SK-N-SH (cell line): ENCODE results near the gene ZNF514. TPM values are rescaled to one million over a fixed set of nuclear protein-coding genes. Genes with fewer than 3 reads are reported as not detected.

ENCODE experiments used
- CTCF ChIA-PET: fragments of 300-600, 350-600 bp; formaldehyde crosslinking; extraction: SDS; loops from one replicate; lab custom pipeline; 2021; lab: Yijun Ruan, JAX
- POLR2A ChIA-PET: fragments of 350-600 bp; sonication (Branson Sonifier 250); formaldehyde crosslinking; extraction: SDS; loops from one replicate; lab custom pipeline; 2020; ENCODE audit warnings: antibody characterized with exemption, inconsistent platforms; lab: Yijun Ruan, JAX
- DNase-seq: peaks from one replicate; pipeline ENCODE4 v3.0.0; 2012
- H2AFZ ChIP-seq: fragments of 200-600 bp; sonication (generic); 2 replicates; pipeline ENCODE4 v1.8.1; 2016; ENCODE audit warnings: antibody characterized with exemption, mild to moderate bottlenecking, low read depth
- H3F3A ChIP-seq: fragments of 200-600 bp; sonication (generic); replicated peaks from 2 replicates; pipeline ENCODE3; 2016; ENCODE audit warnings: antibody characterized with exemption, mild to moderate bottlenecking; ENCODE audit not compliant: insufficient read depth
- H3K27ac ChIP-seq, 2 experiments: fragments of 200-500 bp in 1 of 2; fragments of 200-600 bp in 1 of 2; sonication (Bioruptor generic) in 1 of 2; sonication (generic), shearing (Covaris generic) in 1 of 2; 2 replicates each; pipeline versions ENCODE4 v1.5.1 to v1.6.1; 2014 to 2016; ENCODE audit warnings: low read depth in 2 of 2, inconsistent platforms in 1 of 2, low read length in 1 of 2, mild to moderate bottlenecking in 1 of 2, mixed read lengths in 1 of 2
- H3K27me3 ChIP-seq: fragments of 200-600 bp; sonication (generic), shearing (Covaris generic); 2 replicates; pipeline ENCODE4 v1.6.1; 2016; ENCODE audit warnings: mixed run types; ENCODE audit not compliant: insufficient read depth
- H3K36me3 ChIP-seq, 2 experiments: fragments of 200-500 bp in 1 of 2; fragments of 200-600 bp in 1 of 2; sonication (Bioruptor generic) in 1 of 2; sonication (generic) in 1 of 2; replicated peaks in 1 of 2; 2 replicates each; pipeline versions ENCODE3 to v1.5.1; 2014 to 2016; ENCODE audit warnings: low read length in 1 of 2, mild to moderate bottlenecking in 1 of 2; ENCODE audit not compliant: insufficient read depth in 2 of 2, control insufficient read depth in 1 of 2
- H3K4me1 ChIP-seq, 2 experiments: fragments of 200-500 bp in 1 of 2; fragments of 200-600 bp in 1 of 2; sonication (Bioruptor generic) in 1 of 2; sonication (generic), shearing (Covaris generic) in 1 of 2; 2 replicates each; pipeline versions ENCODE4 v1.5.1 to v1.6.1; 2014 to 2016; ENCODE audit warnings: low read depth in 1 of 2, low read length in 1 of 2, mixed run types in 1 of 2; ENCODE audit not compliant: insufficient read depth in 2 of 2, control insufficient read depth in 1 of 2
- H3K4me2 ChIP-seq: fragments of 200-600 bp; sonication (generic), shearing (Covaris generic); 2 replicates; pipeline ENCODE4 v1.6.1; 2017; ENCODE audit warnings: mixed run types
- H3K4me3 ChIP-seq, 2 experiments: fragments of 200-500 bp in 1 of 2; fragments of 200-600 bp in 1 of 2; sonication (Bioruptor generic) in 1 of 2; sonication (generic), shearing (Covaris generic) in 1 of 2; 2 replicates each; pipeline versions ENCODE4 v1.5.1 to v1.8.1; 2014 to 2016; ENCODE audit warnings: low read depth in 2 of 2, inconsistent platforms in 1 of 2, low read length in 1 of 2, mild to moderate bottlenecking in 1 of 2, mixed read lengths in 1 of 2, moderate library complexity in 1 of 2
- H3K79me2 ChIP-seq: fragments of 200-600 bp; sonication (generic); 2 replicates; pipeline ENCODE4 v1.8.1; 2017; ENCODE audit warnings: mild to moderate bottlenecking; ENCODE audit not compliant: insufficient read depth
- H3K9ac ChIP-seq: fragments of 200-600 bp; sonication (generic); 2 replicates; pipeline ENCODE4 v1.6.1; 2017; ENCODE audit warnings: mixed run types
- H3K9me2 ChIP-seq: fragments of 200-600 bp; sonication (generic); 2 replicates; pipeline ENCODE4 v1.6.1; 2017; ENCODE audit warnings: mixed run types
- H3K9me3 ChIP-seq: fragments of 200-600 bp; sonication (generic); 2 replicates; pipeline ENCODE4 v1.6.1; 2017; ENCODE audit warnings: mixed run types, mild to moderate bottlenecking, moderate library complexity
- H4K20me1 ChIP-seq: fragments of 200-600 bp; sonication (generic); 2 replicates; pipeline ENCODE4 v1.6.1; 2017; ENCODE audit warnings: mild to moderate bottlenecking, mixed run types; ENCODE audit not compliant: insufficient read depth
- GATA2 ChIP-seq: sonication (generic); formaldehyde crosslinking; IDR thresholded peaks from 2 replicates; pipeline ENCODE4 v1.5.0; 2020; ENCODE audit warnings: mild to moderate bottlenecking, missing genetic modification reagents
- JUND ChIP-seq: IDR thresholded peaks from 2 replicates; pipeline ENCODE4 v1.4.0; 2012
- POLR2AphosphoS5 ChIP-seq: IDR thresholded peaks from 2 replicates; pipeline ENCODE4 v1.6.1; 2012; ENCODE audit warnings: low read depth, low read length
- RAD21 ChIP-seq: IDR thresholded peaks from 2 replicates; pipeline ENCODE4 v1.6.1; 2012; ENCODE audit warnings: mild to moderate bottlenecking, low read length
- RFX5 ChIP-seq: IDR thresholded peaks from 2 replicates; pipeline ENCODE4 v1.6.1; 2012; ENCODE audit warnings: mild to moderate bottlenecking, improper control_type of control experiment, low read length
- RXRA ChIP-seq: IDR thresholded peaks from 2 replicates; pipeline ENCODE4 v1.4.0; 2012; ENCODE audit warnings: low read depth, mild to moderate bottlenecking, borderline replicate concordance
- TAF1 ChIP-seq: IDR thresholded peaks from 2 replicates; pipeline ENCODE4 v1.6.1; 2012; ENCODE audit warnings: low read depth, mild to moderate bottlenecking, low read length, moderate library complexity, borderline replicate concordance
- TEAD4 ChIP-seq: IDR thresholded peaks from 2 replicates; pipeline ENCODE4 v1.4.0; 2012; ENCODE audit warnings: mild to moderate bottlenecking, borderline replicate concordance; ENCODE audit not compliant: insufficient read depth
- YY1 ChIP-seq: IDR thresholded peaks from 2 replicates; pipeline ENCODE4 v1.4.0; 2012; ENCODE audit warnings: low read depth, mild to moderate bottlenecking
- WGBS: methylation state at CpG from one replicate; pipeline ENCODE4 v1.1.6; 2017; ENCODE audit warnings: low lambda C conversion rate; 5-methylcytosine and 5-hydroxymethylcytosine counted together
- polyA plus RNA-seq, 3 experiments: library from polyadenylated mRNA; depleted of rRNA; stranded (reverse); fragments of >200 nt; gene quantifications; 2 replicates each; pipeline ENCODE4 v1.2.3, GENCODE V29; 2012
- TF ChIP-seq, protein P1 (sequence below): IDR thresholded peaks from 2 replicates; pipeline ENCODE4 v1.6.1; 2012; ENCODE audit warnings: mild to moderate bottlenecking, low read depth, low read length, moderate library complexity
- TF ChIP-seq, protein P2 (sequence below): IDR thresholded peaks from 2 replicates; pipeline ENCODE4 v1.4.0; 2012; ENCODE audit warnings: low read depth

Gene ZNF514
- polyA plus RNA-seq, 1 of the 3 experiments (the other 2 are of a cell fraction): 9.0 TPM

DNA sequence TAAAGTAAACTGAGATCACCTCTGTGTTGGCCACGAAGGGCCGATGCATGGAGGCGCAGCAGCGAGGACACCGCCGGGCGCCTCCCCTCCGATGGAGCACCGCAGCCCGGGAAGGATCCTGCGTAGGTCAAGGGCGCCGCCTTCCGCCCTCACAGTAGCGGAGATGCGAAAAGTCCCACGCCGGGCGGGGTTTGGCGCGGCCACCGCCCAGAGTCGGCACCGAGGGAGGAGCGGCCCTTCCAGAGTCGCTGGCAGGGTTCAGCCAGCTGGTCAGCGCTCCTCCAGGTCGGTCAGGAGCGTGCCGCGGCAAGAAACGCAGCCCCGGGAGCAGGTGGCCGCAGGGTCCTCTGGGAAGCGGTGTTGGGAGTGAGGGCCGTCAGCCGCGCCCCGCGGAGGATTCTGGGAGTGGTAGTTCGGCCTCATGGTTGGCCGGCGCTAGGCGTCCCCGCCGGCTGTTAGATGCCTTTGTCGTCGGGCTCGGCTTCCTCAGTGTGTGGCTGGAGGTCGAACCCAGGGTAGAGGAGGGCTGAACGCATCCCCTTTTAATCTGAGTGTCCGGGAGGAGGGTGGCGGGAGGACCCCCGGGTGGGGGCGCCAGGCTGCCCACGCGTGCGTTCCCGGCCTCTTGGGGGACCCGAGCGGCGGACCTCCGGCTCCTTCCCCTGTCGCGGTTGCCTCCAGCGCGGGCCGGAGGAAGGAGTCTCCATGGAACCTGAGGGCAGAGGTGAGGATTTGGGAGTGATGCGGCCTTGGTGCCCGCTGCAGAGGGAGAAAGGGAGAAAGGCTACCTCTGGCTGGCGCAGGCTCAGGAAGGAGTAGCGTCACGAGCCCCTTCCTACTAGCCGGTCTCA lies 47.7 kb upstream of the ZNF514 start, which contains the start of gene ZNF892 (continued):
- TF ChIP-seq RFX5 (no peak; the same call in 1 of the 2 replicates), POLR2AphosphoS5 (peak; percentile 73), YY1 (peak; percentile 51; the same call in 1 of the 2 replicates), RXRA (no peak; the same call in 1 of the 2 replicates), RAD21 (peak; percentile 62), TAF1 (no peak; the same call in 1 of the 2 replicates), TEAD4 (no peak)
- TF ChIP-seq, protein P1, sequence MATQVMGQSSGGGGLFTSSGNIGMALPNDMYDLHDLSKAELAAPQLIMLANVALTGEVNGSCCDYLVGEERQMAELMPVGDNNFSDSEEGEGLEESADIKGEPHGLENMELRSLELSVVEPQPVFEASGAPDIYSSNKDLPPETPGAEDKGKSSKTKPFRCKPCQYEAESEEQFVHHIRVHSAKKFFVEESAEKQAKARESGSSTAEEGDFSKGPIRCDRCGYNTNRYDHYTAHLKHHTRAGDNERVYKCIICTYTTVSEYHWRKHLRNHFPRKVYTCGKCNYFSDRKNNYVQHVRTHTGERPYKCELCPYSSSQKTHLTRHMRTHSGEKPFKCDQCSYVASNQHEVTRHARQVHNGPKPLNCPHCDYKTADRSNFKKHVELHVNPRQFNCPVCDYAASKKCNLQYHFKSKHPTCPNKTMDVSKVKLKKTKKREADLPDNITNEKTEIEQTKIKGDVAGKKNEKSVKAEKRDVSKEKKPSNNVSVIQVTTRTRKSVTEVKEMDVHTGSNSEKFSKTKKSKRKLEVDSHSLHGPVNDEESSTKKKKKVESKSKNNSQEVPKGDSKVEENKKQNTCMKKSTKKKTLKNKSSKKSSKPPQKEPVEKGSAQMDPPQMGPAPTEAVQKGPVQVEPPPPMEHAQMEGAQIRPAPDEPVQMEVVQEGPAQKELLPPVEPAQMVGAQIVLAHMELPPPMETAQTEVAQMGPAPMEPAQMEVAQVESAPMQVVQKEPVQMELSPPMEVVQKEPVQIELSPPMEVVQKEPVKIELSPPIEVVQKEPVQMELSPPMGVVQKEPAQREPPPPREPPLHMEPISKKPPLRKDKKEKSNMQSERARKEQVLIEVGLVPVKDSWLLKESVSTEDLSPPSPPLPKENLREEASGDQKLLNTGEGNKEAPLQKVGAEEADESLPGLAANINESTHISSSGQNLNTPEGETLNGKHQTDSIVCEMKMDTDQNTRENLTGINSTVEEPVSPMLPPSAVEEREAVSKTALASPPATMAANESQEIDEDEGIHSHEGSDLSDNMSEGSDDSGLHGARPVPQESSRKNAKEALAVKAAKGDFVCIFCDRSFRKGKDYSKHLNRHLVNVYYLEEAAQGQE: 0 out of 2 replicates have a peak, but pooled peaks have one; percentile 15
- TF ChIP-seq, protein P2, sequence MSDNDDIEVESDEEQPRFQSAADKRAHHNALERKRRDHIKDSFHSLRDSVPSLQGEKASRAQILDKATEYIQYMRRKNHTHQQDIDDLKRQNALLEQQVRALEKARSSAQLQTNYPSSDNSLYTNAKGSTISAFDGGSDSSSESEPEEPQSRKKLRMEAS: peak; percentile 93

DNA sequence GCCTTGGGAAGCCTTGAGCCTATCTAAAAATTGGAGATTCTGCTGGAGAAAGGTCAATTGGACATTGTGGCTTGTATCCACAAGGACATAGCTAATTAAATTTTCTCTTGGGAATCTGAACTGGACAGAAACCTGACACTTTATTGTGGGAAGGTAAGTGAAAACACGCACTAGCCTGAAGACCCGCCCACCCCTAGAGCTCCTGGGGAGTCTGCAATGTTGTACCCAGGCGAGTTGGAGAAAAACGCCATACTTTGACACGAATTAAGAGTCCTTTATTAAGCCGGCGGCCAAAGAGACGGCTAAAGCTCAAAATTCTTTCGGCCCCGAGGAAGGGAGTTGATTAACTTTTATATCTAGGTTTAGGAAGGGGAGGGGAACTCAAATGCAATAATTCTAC lies 46.4 kb upstream of the ZNF514 start:
- CTCF ChIA-PET: interaction anchor here (0.8 to 2.0 kb wide), 4 partner anchors 25 to 139 kb away, joined by 3 to 5 read pairs (median 4); no protein-coding TSS in a partner anchor
- Histone ChIP-seq H3K36me3 (peaks cover 16 to 17% of the 10 kb centered on the region in 2 experiments), H3K4me1 (no peaks in the 10 kb centered on the region; a peak in 1 of 4 replicates), H3K27ac (no peak overlapping the region), H3F3A (peaks cover 7% of the 10 kb centered on the region), H3K79me2 (no peaks in the 10 kb centered on the region), H3K9me3 (no peaks in the 10 kb centered on the region; the same call in 1 of the 2 replicates), H3K4me3 (peak overlapping the region in 1 of 2 experiments; percentile 81; a peak in 1 of 4 replicates), H3K4me2 (no peak overlapping the region; the same call in 1 of the 2 replicates), H2AFZ (no peak overlapping the region), H3K9ac (no peak overlapping the region), H3K27me3 (no peaks in the 10 kb centered on the region), H3K9me2 (no peaks in the 10 kb centered on the region), H4K20me1 (no peaks in the 10 kb centered on the region)
- TF ChIP-seq GATA2 (CRISPR knock-in tag): no peak
- TF ChIP-seq RFX5: no peak
- TF ChIP-seq YY1: no peak
- TF ChIP-seq JUND: no peak
- DNase-seq: no peak
- POLR2A ChIA-PET: no interaction called here
- WGBS: 90% methylated on average over 10 of the region's 10 CpGs
